Measurements from ENCODE around the gene DDAH1.

The DDAH1 gene

GRCh38 chr1:85372683-85373377 is 92.1 kb downstream of the DDAH1 start:
- no peak overlapping the region for H3K9ac ChIP-seq (ENCODE audit: low read depth, low read length, poor library complexity, severe bottlenecking)
- TF ChIP-seq, protein P1, sequence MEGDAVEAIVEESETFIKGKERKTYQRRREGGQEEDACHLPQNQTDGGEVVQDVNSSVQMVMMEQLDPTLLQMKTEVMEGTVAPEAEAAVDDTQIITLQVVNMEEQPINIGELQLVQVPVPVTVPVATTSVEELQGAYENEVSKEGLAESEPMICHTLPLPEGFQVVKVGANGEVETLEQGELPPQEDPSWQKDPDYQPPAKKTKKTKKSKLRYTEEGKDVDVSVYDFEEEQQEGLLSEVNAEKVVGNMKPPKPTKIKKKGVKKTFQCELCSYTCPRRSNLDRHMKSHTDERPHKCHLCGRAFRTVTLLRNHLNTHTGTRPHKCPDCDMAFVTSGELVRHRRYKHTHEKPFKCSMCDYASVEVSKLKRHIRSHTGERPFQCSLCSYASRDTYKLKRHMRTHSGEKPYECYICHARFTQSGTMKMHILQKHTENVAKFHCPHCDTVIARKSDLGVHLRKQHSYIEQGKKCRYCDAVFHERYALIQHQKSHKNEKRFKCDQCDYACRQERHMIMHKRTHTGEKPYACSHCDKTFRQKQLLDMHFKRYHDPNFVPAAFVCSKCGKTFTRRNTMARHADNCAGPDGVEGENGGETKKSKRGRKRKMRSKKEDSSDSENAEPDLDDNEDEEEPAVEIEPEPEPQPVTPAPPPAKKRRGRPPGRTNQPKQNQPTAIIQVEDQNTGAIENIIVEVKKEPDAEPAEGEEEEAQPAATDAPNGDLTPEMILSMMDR (conservative IDR thresholded peaks at IDR 0.05; ENCODE audit: low read length) = no peak
- no peak for TF ChIP-seq EZH2phosphoT487 (IDR thresholded peaks at IDR 0.05; ENCODE audit: borderline replicate concordance)
- no peaks in the 10 kb centered on the region for H4K20me1 ChIP-seq (ENCODE audit: insufficient read depth, low read length, poor library complexity, severe bottlenecking)
- H3K4me1 ChIP-seq (ENCODE audit: insufficient read depth, low read length, poor library complexity, severe bottlenecking) = no peaks in the 10 kb centered on the region
- H2AFZ ChIP-seq (ENCODE audit: low read length) = no peak overlapping the region
- H3K4me2 ChIP-seq (ENCODE audit: low read depth, low read length, poor library complexity, severe bottlenecking) = no peak overlapping the region
- no peaks in the 10 kb centered on the region for H3K79me2 ChIP-seq (ENCODE audit: insufficient read depth, low read length)
- no peaks in the 10 kb centered on the region for H3K36me3 ChIP-seq (ENCODE audit: insufficient read depth, low read length)
- H3K27me3 ChIP-seq (ENCODE audit: insufficient read depth, low read length, poor library complexity, severe bottlenecking) = no peaks in the 10 kb centered on the region
- H3K9me3 ChIP-seq (ENCODE audit: insufficient read depth, low read depth, low read length) = no peaks in the 10 kb centered on the region
- H3K4me3 ChIP-seq (ENCODE audit: low read length, poor library complexity, severe bottlenecking) = no peak overlapping the region
- no peaks in the 10 kb centered on the region for H3K9me2 ChIP-seq (replicated peaks; ENCODE audit: low read depth, low read length)
- no peaks in the 10 kb centered on the region for H3F3A ChIP-seq (ENCODE audit: low read depth)

DNA sequence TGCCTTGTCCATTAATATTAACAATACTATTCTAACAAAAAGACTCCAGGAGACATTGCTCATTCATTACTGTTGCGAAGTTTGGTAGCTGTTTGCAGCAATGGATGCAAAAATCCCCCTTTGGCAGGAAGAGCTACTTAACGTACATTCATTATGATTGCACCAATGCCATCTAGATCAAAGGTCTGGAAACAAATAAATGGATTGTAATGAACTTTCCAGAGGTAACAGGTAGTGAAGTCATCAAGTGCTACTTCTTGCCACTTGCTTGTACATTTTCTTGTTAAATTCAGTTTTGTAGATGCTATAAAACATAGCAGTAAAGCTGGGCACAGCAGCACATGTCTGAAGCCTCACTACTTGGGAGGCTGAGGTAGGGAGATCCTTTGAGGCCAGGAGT is 93.9 kb downstream of the DDAH1 start:
- TF ChIP-seq, protein P1 (conservative IDR thresholded peaks at IDR 0.05; ENCODE audit: low read length) = no peak
- no peak for TF ChIP-seq EZH2phosphoT487 (IDR thresholded peaks at IDR 0.05; ENCODE audit: borderline replicate concordance)
- Histone ChIP-seq H3K9me2 (replicated peaks; ENCODE audit: low read depth, low read length) (no peaks in the 10 kb centered on the region), H4K20me1 (ENCODE audit: insufficient read depth, low read length, poor library complexity, severe bottlenecking) (no peaks in the 10 kb centered on the region), H3K27me3 (ENCODE audit: insufficient read depth, low read length, poor library complexity, severe bottlenecking) (no peaks in the 10 kb centered on the region), H3K36me3 (ENCODE audit: insufficient read depth, low read length) (no peaks in the 10 kb centered on the region), H3K4me3 (ENCODE audit: low read length, poor library complexity, severe bottlenecking) (no peak overlapping the region), H3K9me3 (ENCODE audit: insufficient read depth, low read depth, low read length) (no peaks in the 10 kb centered on the region), H3K79me2 (ENCODE audit: insufficient read depth, low read length) (no peaks in the 10 kb centered on the region), H3K9ac (ENCODE audit: low read depth, low read length, poor library complexity, severe bottlenecking) (no peak overlapping the region), H3K4me1 (ENCODE audit: insufficient read depth, low read length, poor library complexity, severe bottlenecking) (no peaks in the 10 kb centered on the region), H3F3A (ENCODE audit: low read depth) (no peaks in the 10 kb centered on the region), H3K4me2 (ENCODE audit: low read depth, low read length, poor library complexity, severe bottlenecking) (no peak overlapping the region), H2AFZ (ENCODE audit: low read length) (no peak overlapping the region)

GRCh38 chr1:85368073-85368770 is 96.7 kb downstream of the DDAH1 start:
- Histone ChIP-seq H3K36me3 (ENCODE audit: insufficient read depth, low read length) (no peaks in the 10 kb centered on the region), H3K79me2 (ENCODE audit: insufficient read depth, low read length) (no peaks in the 10 kb centered on the region), H3K27me3 (ENCODE audit: insufficient read depth, low read length, poor library complexity, severe bottlenecking) (no peaks in the 10 kb centered on the region), H3K9me3 (ENCODE audit: insufficient read depth, low read depth, low read length) (no peaks in the 10 kb centered on the region), H3F3A (ENCODE audit: low read depth) (no peaks in the 10 kb centered on the region), H3K4me2 (ENCODE audit: low read depth, low read length, poor library complexity, severe bottlenecking) (no peak overlapping the region), H3K4me1 (ENCODE audit: insufficient read depth, low read length, poor library complexity, severe bottlenecking) (no peaks in the 10 kb centered on the region), H3K9me2 (replicated peaks; ENCODE audit: low read depth, low read length) (no peaks in the 10 kb centered on the region), H2AFZ (ENCODE audit: low read length) (no peak overlapping the region), H3K4me3 (ENCODE audit: low read length, poor library complexity, severe bottlenecking) (no peak overlapping the region), H4K20me1 (ENCODE audit: insufficient read depth, low read length, poor library complexity, severe bottlenecking) (no peaks in the 10 kb centered on the region), H3K9ac (ENCODE audit: low read depth, low read length, poor library complexity, severe bottlenecking) (no peak overlapping the region)
- no peak for TF ChIP-seq EZH2phosphoT487 (IDR thresholded peaks at IDR 0.05; ENCODE audit: borderline replicate concordance)
- TF ChIP-seq, protein P1 (conservative IDR thresholded peaks at IDR 0.05; ENCODE audit: low read length) = no peak
